Activated naive CD4-positive, alpha-beta T cell (primary cell): ENCODE measurements around the gene SPRTN.
"Not testable (repeated sequence)": the region's sequence is repeated elsewhere in the genome, so short reads cannot be mapped to it uniquely, and the experiment has no call there.

Experiments used
- DNase-seq, 4 experiments: peaks; one replicate each; lab custom pipeline; 2025; lab: John Stamatoyannopoulos, UW

SPRTN gene

GRCh38 chr1:231335663-231336602, 2.2 kb upstream of the SPRTN start:
- DNase-seq, result no peak

- peak in 1 of 4 experiments; percentile 39 for DNase-seq
Observed at GRCh38 chr1:231337043-231337471, 1.0 kb upstream of the SPRTN start.

GRCh38 chr1:231337472-231338269, 422 bp upstream of the SPRTN start, which contains the start of gene EXOC8:
Gene EXOC8 (minus strand): TSS chr1:231337852. CDS start chr1:231337745, 107 bp downstream.
- peak; percentile 93 to 97 (median 96) for DNase-seq

GRCh38 chr1:231340328-231341013, 2.4 kb downstream of the SPRTN start:
- no peak for DNase-seq

- DNase-seq, result no peak
Observed at GRCh38 chr1:231347961-231348360, 9.9 kb downstream of the SPRTN start.

- no peak for DNase-seq
Observed at GRCh38 chr1:231348442-231348841, 10.3 kb downstream of the SPRTN start.

- DNase-seq, result not testable (repeated sequence)
Observed at GRCh38 chr1:231348856-231349255, 10.8 kb downstream of the SPRTN start.

- no peak for DNase-seq
Observed at GRCh38 chr1:231351816-231352215, 13.7 kb downstream of the SPRTN start.

- DNase-seq, result no peak
Observed at GRCh38 chr1:231353086-231353485, 15.0 kb downstream of the SPRTN start.

GRCh38 chr1:231354330-231355020, 16.4 kb downstream of the SPRTN start:
- no peak for DNase-seq

GRCh38 chr1:231355171-231355570, 17.1 kb downstream of the SPRTN start:
- DNase-seq, result no peak

- DNase-seq, result no peak
Observed at GRCh38 chr1:231357187-231357772, 19.2 kb downstream of the SPRTN start.

- no peak for DNase-seq
Observed at GRCh38 chr1:231357831-231358354, 19.8 kb downstream of the SPRTN start.

- DNase-seq, result no peak
Observed at GRCh38 chr1:231359113-231359512, 21.0 kb downstream of the SPRTN start.

GRCh38 chr1:231362325-231362724, 24.2 kb downstream of the SPRTN start:
- DNase-seq, result no peak

GRCh38 chr1:231363624-231364023, 25.5 kb downstream of the SPRTN start:
- DNase-seq, result no peak

GRCh38 chr1:231364192-231364591, 26.1 kb downstream of the SPRTN start:
- DNase-seq, result no peak

GRCh38 chr1:231369282-231369681, 31.2 kb downstream of the SPRTN start:
- DNase-seq, result no peak

GRCh38 chr1:231372501-231372900, 34.4 kb downstream of the SPRTN start:
- DNase-seq, result no peak

GRCh38 chr1:231374394-231374793, 36.3 kb downstream of the SPRTN start:
- DNase-seq, result no peak

- DNase-seq, result no peak
Observed at GRCh38 chr1:231376101-231376500, 38.0 kb downstream of the SPRTN start.
